ENCODE results near the gene STK4.

STK4 gene

DNA sequence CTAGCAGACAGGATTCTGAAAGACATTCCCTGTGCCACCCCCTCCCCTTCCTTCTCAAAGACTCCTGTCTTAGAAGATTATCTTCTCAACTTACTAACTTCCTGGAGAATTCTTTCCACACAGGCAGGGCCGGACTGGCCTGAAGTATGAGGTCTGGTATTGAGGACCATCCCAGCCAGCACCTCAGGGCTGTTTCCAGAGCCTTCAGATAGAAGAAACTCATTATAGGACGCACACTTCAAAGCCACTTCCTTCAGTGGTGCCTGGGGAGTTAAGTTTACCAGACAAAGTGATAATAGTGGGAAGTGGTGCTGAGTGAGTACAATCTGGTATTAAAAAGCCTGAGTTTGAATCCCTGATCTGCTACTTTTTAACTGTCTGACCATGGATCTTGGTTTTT lies 119.0 kb downstream of the STK4 start:
- DNase-seq, result no peak

DNA sequence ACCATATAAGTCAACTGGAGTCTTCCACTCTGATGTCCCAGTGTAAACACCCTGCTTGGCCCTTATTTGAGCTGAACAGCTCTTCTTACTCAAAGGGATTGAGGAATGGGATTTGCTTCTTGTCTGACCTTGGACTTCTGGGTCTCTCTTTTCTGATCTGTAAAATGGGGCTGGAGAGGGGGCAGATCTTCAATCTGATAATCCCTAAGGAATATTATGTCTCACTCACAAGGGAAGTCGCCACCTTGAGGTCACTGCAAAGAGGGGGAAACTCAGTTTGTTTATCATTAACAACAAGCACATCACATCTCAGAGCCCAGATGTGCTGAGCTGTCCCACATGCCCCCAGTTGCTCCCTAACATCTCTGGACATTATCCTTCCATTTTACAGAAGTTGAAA lies 119.6 kb downstream of the STK4 start:
- no peak for DNase-seq

DNA sequence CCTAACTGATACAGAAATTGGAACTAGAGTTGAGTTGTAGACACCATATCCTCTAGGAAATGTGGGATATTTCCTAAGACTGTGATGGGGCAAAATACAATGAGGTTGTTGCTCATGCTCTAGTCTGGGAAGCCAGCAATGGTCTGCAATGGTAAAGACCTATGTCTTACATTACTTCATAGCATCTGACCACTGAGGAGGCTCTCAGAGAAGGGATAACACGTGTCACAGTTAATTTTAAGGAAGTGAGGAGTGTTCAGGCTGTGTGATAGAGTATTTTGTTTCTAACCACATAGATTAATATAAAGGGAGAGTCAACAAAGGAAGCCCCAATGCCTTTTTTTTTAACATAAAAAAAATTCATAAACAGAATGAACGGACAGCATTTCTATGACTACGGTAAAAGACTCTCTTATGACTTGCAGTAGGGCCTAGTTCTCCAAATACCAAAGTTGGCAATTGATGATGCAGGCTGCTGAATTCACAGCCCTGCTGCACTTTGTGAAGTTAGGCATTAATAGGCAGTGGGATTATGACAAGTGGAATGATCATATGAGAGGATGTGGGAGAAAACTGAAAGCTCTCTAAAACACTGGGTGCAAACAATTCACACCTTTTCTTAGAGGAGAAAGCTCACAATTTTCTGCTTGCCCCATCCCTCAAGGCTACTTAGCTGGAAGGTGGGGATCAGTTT lies 120.9 kb downstream of the STK4 start:
- no peak for DNase-seq

DNA sequence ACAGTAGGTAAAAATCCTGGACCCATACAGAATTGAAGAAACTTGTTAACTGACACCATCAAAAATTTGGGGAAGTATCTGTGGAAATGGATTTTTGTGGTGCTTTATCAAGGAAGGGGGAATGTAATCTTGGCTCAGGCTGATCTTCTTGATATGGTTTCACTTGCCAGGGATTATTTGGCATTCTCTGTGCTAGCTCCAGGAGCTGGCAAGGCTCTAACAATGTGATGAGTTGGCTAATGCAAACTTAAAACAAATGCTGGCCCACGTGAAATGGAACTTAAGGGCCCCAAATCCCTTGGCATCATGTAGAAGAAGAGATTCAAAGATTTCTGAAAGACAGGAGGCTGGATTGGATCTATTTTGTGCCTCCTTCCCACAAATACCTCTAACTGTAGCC lies 121.5 kb downstream of the STK4 start:
- DNase-seq, result peak in 5 of 58 donors; percentile 10 to 32 (median 16)

DNA sequence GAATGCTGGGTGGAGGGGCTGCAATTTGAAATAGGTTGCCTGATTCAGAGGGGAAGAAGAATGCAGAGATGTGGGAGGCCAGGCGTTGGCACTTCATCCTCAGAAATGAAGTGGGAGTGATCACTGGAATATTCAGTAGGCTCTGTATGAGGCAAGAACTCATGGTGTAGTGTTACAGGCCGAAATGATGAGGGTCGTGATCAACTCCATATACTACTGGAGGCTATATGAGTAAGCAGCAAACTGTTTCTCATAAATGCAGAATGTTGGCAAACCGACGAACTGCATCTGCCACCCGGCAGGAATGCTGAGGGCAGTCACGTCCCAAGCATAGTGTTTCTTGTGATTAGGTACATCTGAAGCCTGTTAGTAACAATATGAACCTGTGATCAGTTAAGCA lies 121.9 kb downstream of the STK4 start:
- DNase-seq, result peak in 2 of 58 donors; percentile 9 to 26

DNA sequence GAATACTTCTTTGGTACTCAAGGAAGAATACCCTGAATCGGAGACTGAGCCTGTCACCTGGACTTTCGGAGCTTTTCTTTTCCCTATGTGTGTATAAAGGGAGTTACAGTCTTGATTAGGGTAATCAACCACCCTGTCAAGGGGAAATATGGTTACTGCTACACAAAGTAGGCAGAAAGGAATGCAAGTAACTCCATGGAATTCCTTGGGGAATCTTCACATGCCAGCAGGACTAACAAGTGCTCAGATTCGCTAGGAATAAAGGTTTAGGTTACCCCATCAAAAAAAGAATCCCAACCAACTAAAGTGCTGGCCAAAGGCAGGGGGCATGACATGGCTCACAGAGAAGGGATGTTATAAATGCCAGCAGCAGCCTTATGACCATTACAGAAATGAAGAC lies 124.2 kb downstream of the STK4 start:
- no peak for DNase-seq

DNA sequence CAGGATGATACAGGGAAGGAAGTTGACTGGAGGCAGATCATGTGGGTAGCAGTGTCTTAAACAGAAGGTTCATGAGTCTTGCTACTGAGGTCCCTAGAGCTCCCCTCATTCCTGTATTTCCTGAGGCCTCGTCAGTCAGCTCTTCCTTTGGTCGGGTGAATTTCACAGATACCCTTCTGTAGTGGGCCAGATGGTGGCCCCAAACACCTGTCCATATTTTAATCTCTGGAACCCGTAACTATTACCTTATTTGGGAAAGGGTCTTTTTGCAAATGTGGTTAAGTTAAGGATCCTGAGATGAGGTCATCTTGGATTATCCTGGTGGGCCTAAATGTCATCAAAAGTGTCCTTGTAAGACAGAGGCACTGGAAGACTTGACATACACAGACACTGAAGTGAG lies 125.1 kb downstream of the STK4 start:
- no peak for DNase-seq

DNA sequence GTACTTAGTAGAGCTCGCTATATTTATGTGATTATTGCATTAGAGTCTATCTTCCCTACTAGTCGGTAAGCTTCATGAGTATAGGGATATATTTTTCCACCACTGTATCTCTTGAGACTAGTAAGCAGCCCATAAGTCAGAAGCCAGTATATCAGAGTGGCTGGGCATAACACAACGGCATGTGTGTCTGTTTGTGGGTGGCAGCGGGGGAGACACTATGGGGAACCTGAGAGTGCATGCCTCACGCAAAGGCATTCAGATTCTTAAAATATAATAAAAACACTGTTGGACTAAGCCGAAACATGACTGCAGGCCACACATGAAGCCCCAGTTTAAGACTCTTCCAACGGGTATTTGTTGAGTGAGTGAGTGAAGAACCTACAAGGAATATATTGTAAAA lies 126.6 kb downstream of the STK4 start:
- DNase-seq, result no peak

DNA sequence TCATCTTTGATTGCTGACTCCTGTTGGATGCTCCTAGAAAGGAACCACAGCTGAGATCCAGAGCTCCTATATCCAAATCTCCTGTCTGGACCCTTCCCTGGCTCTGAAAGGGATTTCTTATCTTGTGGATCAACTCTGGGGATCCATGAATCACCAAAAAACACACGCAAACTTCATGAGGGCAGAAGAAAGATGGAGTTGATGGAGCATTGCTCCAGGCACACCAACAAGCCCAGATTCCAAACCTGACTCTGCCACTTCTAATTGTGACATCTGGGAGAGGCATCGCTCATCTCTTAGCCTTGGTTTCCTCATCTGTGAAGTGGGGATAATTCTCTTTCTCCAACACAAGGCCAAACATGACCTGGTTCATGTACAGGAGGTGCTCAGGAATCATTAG lies 127.9 kb downstream of the STK4 start:
- no peak for DNase-seq

DNA sequence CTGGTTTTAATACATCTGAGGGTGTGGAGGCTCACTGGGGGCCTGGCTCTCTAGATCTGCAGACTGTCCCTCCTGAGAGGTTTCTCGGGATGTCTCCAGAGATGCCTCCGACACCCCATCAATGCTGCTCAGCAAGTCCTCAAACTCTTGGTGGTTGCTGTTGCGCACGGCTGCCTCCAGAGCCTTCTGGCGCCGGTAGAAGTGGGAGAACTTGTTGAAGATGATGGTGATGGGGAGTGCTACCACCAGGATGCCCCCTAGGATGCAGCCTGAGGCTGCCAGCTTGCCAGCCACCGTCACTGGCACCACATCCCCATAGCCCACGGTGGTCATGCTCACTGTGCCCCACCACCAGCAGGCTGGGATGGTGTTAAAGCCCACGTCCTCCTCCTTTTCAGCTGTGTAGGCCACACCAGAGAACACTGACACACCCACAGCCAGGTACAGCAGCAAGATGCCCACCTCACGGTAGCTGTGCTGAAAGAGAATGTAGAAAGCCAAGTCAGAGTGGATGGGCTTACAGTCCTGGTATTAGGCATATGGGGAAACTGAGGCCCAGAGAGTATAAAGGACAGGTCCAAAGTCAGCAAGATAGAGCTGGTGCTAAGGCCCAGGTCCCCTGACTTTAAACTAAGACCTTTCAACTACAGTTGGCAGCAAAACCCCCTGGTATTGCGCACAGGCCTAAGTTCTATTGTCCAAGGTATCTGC lies 128.7 kb downstream of the STK4 start:
- DNase-seq, result no peak

DNA sequence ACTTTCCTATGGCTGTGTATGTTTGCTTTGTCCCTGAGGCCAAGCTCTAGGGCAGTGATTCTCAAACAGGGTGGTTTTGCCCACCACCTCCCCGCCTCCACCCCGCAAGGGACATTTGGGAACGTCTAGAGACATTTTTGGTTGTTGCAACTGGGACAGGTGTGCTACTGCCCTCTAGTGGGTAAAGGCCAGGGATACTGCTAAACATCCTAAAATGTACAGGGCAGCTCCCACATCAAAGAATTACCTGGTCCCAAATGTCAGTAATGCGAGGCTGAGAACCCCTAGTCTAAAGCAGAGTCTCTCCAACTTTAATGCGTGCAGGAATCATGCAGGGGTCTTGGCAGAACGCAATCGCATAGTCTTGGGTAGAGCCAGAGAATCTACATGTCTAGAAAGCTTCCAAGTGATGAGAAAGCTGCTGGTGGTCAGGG lies 129.5 kb downstream of the STK4 start:
- peak in 37 of 58 donors; percentile 6 to 60 (median 35) for DNase-seq

DNA sequence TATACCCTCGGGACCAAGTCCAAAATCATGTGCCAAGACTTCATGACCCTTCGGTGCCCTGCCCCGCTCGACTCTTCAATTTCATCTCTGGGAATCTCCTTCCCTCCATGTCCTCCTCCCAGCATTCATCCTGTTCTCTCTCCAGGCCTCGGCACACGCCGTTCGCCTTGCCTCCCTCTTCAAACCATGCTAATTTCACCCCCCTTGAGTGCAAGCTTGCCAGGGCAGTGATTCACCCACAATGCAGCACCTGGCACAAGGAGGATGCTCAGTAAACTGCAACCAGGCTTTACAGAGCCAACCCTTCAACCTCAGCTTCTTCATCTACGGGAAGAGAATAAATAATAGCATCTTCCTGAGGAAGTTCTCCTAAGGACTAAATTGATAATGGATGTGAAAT lies 130.5 kb downstream of the STK4 start:
- peak in 8 of 58 donors; percentile 12 to 45 (median 20) for DNase-seq

DNA sequence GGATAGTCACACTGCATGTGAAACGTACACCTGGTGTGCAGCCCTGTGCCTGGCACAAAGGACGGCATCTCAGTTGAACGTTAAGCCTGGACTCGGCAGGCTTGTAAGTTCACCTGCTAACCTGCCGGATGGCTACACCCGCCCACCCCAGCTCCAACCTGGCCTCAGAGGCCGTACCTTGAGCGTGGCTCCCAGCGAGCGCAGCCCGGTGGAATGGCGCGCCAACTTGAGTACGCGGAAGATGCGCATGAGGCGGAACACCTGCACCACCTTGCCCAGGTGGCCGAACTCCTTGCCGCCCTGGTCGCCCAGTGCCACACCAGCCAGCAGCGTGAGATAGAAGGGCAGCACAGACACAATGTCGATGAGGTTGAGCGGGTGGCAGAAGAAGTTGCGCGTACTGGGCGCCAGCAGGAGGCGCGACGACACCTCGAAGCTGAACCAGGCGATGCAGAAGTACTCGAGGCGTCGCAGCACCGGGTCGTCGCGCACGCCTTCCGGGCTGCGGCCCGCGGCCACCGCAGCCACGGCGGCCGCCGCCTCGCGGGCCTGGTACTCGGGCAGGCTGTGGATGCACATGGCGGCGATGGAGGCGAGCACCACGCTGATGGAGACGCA lies 131.3 kb downstream of the STK4 start:
- DNase-seq, result no peak

DNA sequence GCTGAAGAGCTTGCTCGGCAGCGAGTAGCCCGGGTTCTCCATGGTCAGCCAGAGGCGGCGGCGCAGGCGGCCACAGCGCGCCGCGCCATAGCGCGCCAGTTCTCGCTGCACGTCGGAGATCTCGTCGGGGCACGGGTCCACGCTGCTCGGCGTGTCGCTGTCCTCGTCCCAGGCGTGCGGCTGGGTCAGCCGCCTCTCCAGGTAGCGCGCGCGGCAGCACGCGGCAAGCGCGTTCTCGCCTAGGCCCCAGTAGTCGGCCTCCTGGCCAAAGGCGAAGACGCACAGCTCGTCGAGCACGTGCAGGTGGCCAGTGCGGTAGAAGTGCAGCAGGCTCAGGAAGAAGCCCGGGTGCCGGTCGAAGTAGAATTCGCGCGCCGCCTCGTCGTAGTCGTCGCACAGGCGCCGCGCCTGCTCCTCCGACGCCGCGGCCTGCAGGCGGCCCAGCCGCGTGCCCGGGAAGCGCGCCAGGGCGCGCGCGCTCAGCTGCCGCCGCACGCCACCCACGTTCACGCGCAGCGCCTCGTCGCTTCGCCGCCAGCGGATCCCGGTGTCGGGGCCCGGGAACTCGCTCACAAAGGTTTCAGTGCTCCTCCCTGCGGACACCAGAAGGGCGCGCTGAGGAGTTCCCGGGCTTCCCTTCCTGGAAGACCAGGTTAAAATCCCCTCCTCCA lies 131.9 kb downstream of the STK4 start:
- DNase-seq, result peak in 2 of 58 donors; percentile 8 to 18

DNA sequence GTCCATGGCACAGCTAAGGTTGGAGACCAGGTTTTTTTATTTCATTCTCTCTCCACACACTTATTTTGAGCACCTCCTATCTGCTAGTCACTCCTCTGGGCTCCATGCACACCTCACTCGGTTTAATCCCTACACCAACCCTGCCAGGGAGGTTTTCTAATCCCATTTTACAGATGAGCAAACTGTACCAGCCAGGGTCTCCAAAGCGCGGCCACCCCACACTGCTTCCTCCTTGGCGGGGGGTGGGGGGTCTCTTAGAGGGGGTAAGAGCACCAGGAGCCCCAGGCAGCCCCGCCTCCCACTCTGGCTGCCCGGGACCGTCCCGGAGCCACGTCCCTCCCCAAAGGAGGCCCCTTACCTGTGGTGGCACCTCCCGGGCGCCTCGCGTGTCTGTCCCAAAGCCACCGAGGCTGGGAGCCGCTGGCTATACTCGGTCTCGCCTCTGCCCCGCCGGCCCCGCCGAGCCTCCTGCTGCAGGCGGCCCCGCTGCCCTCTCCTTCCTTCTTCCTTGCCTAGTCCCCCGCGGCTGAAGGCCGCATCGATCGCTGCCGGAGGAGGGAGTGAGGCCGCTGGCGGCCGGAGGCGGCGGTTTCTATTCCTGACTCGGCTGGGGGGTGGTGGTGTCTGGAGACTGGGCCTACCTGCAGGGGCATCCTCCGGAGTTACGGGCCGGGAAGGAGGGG lies 134.4 kb downstream of the STK4 start, which contains the start of gene KCNS1:
Gene KCNS1, minus strand, starts transcription at position 565 of the 683 bp plus-strand sequence. CDS start 1,891 bp downstream, outside the sequence.
- peak in 7 of 58 donors; percentile 7 to 39 (median 17) for DNase-seq

DNA sequence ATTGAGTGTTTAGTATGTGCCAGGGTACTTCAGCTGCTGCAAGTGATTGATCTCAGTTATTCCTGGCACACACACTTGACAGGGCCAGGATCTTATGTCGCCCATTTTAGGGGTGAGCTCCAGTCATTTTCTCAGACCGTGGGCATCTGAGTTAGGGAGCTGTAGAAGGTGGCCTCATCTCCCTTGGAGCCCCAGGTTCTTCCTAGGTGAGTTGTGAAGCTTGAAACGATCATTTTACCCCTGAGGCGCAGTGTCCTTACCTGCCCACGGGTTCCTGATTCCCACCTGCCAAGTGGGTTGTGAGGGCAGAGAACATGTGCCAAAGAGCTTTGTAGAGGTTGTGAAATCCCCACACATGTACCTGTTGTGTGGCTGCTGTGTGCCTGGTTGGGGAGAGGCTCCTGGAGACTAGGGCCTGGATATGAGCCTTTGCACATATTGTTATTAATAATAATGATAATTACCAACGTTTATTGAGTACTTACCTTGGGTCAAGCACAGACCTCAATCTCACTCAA lies 135.1 kb downstream of the STK4 start:
- no peak for DNase-seq

DNA sequence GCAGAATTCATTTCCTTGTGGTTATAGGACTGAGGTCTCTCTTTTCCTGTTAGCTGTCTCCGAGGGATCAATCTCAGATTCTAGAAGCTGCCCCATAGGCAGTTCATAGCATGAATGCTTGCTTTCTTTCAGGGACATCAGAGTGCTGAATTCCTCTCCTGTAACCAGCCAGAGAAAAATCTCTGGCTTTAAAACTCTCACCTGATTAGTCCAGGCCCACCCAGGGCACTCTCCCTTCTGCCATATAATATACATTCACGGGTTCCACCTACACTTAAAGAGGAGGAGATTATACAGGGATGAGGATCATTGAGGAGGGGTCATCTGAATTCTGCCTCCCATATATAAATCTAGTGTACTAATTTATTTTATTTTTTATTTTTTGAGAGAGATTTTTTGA lies 136.8 kb downstream of the STK4 start:
- DNase-seq, result no peak

DNA sequence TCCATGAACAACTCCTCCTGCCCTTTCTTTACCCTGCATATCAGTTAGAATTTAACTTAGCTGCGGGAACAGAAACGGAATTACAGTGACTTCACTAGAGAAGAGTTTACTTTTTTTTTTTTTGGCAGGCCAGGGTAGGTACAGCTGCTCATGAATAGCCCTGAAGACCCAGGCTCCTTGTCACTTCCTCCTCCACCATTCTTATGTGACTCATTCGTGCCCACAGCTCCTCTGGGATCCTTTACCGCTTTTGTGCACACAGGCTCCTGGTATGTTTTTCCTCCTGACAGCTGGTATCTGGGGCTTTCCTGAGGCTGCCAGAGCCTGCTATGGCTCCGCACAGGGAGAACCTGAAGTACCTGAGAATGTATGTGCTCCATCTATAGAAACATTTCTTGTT lies 138.5 kb downstream of the STK4 start:
- peak in 16 of 58 donors; percentile 11 to 61 (median 34) for DNase-seq

DNA sequence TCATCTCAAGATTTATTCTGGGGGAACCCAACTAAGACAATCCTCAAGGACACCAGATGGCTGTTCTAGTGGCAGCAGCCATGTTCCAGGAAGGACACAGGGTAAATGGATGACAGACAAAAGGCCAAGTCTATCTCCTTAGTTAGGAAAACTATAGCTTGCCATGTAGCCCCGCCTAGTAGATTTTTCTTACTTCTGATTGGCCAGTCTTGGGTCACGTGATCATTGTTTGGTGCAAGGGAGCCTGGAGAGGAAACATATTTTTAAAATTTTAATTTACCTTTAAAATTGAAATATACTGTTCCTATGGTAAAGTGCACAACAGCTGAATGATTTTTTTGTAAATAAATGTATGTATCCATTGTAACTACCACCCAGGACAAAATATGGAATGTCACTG lies 139.0 kb downstream of the STK4 start:
- DNase-seq, result no peak

DNA sequence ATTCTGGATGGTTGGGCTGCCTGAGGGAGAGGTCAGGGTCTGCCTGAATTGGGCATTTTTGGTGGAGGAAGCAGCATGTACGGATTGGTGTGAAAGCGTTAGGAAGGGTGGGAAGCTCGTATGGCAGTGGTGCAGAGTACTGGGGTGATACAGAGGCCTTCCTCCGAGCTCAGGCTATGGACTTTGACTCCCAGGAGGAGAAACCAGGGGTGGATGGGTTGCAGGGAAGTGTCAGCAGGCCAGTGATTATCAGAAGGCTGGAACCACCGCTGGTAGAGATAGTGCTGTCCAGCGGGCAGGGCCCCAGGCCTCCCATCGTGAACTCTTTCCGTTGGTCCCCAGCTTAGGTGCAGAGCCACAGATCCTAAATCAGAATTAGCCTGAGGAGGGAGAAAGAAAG lies 143.3 kb downstream of the STK4 start:
- no peak for DNase-seq

DNA sequence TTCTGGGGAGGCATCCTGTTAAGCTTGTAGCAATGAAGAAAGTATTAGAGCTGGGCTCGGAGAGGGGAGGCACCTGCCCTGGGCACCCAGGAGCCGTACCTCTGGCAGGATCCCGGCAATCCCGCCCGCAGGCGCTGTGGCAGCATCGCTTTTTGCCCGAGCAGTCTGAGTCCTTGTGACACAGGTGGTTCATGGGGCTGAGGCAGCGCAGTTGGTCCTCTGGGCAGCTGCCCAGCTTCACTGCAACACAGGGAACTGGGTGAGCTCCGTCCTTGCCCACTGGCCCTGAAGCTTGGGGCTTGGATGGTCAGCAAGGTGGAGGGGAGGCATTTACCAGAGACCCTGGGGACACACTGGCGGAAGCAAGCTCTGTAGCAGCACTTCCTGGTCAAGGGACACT lies 144.0 kb downstream of the STK4 start:
- no peak for DNase-seq

Data from anterior cingulate cortex (tissue), 58 donors.